Mesenchymal stem cell (in vitro differentiated cells and primary cell): ENCODE measurements around the gene ANKRD27.
A peak's percentile ranks its signal among the peaks of the same experiment; 100 is the strongest.
"Not testable (repeated sequence)": the region's sequence is repeated elsewhere in the genome, so short reads cannot be mapped to it uniquely, and the experiment has no call there.

Experiments used
- DNase-seq: peaks from one replicate; pipeline ENCODE4 v3.0.0-alpha.2; 2013
- H2AFZ ChIP-seq: one replicate; pipeline ENCODE4 v1.6.1; 2013; ENCODE audit warnings: low read depth, mild to moderate bottlenecking, control low read depth, inconsistent platforms, low read length, moderate library complexity
- H2AK5ac ChIP-seq: 2 replicates; pipeline ENCODE4 v1.6.1; 2013; ENCODE audit warnings: low read length, moderate library complexity, mild to moderate bottlenecking, inconsistent platforms; ENCODE audit not compliant: severe bottlenecking
- H2BK120ac ChIP-seq: one replicate; pipeline ENCODE4 v1.6.1; 2013; ENCODE audit warnings: low read depth, mild to moderate bottlenecking, inconsistent platforms, low read length, moderate library complexity
- H2BK12ac ChIP-seq, 2 experiments: one replicate each; pipeline ENCODE4 v1.6.1; 2013; ENCODE audit warnings: inconsistent platforms in 2 of 2, low read length in 2 of 2, mild to moderate bottlenecking in 2 of 2, moderate library complexity in 2 of 2, control low read depth in 1 of 2
- H2BK15ac ChIP-seq: one replicate; pipeline ENCODE4 v1.6.1; 2013; ENCODE audit warnings: mild to moderate bottlenecking, low read depth, inconsistent platforms; ENCODE audit not compliant: poor library complexity, severe bottlenecking
- H2BK5ac ChIP-seq: 2 replicates; pipeline ENCODE4 v1.6.1; 2013; ENCODE audit warnings: low read depth, mild to moderate bottlenecking, low read length, control low read depth, inconsistent platforms; ENCODE audit not compliant: poor library complexity, severe bottlenecking
- H3K14ac ChIP-seq, 2 experiments: one replicate each; pipeline ENCODE4 v1.6.1; 2013; ENCODE audit warnings: inconsistent platforms in 2 of 2, low read length in 2 of 2, control low read depth in 1 of 2, mild to moderate bottlenecking in 1 of 2, moderate library complexity in 1 of 2
- H3K18ac ChIP-seq, 2 experiments: one replicate each; pipeline ENCODE4 v1.6.1; 2013; ENCODE audit warnings: inconsistent platforms in 2 of 2, low read length in 2 of 2, control low read depth in 1 of 2, low read depth in 1 of 2, mild to moderate bottlenecking in 1 of 2
- H3K23ac ChIP-seq, 2 experiments: one replicate each; pipeline ENCODE4 v1.6.1; 2013; ENCODE audit warnings: inconsistent platforms in 2 of 2, low read length in 2 of 2, mild to moderate bottlenecking in 2 of 2, moderate library complexity in 2 of 2, control low read depth in 1 of 2
- H3K27ac ChIP-seq: 2 replicates; pipeline ENCODE4 v1.5.1; 2013; ENCODE audit warnings: mild to moderate bottlenecking, moderate library complexity, low read length, control low read depth, inconsistent platforms; ENCODE audit not compliant: poor library complexity, severe bottlenecking
- H3K27me3 ChIP-seq, 2 experiments: 2 replicates each; pipeline versions ENCODE4 v1.6.1 to v1.7.0; 2013; ENCODE audit warnings: low read length in 2 of 2, mild to moderate bottlenecking in 2 of 2, moderate library complexity in 2 of 2, control low read depth in 1 of 2, inconsistent platforms in 1 of 2; ENCODE audit not compliant: control insufficient read depth in 1 of 2, insufficient read depth in 1 of 2
- H3K36me3 ChIP-seq, 2 experiments: 2 replicates each; pipeline versions ENCODE4 v1.6.1 to v1.7.0; 2013; ENCODE audit warnings: low read length in 2 of 2, control low read depth in 1 of 2, inconsistent platforms in 1 of 2, low read depth in 1 of 2, mild to moderate bottlenecking in 1 of 2; ENCODE audit not compliant: insufficient read depth in 2 of 2, control insufficient read depth in 1 of 2
- H3K4ac ChIP-seq, 2 experiments: one replicate each; pipeline ENCODE4 v1.6.1; 2013; ENCODE audit warnings: inconsistent platforms in 2 of 2, low read length in 2 of 2, mild to moderate bottlenecking in 2 of 2, moderate library complexity in 2 of 2, control low read depth in 1 of 2, low read depth in 1 of 2
- H3K4me1 ChIP-seq: 2 replicates; pipeline ENCODE4 v1.6.1; 2013; ENCODE audit warnings: low read depth, low read length, control low read depth; ENCODE audit not compliant: control insufficient read depth, insufficient read depth
- H3K4me2 ChIP-seq: 2 replicates; pipeline ENCODE4 v1.6.1; 2013; ENCODE audit warnings: low read length, mild to moderate bottlenecking, inconsistent platforms; ENCODE audit not compliant: poor library complexity, severe bottlenecking
- H3K4me3 ChIP-seq, 2 experiments: 2 replicates each; pipeline versions ENCODE4 v1.5.1 to v1.7.0; 2013; ENCODE audit warnings: low read length in 2 of 2, mild to moderate bottlenecking in 2 of 2, control low read depth in 1 of 2, low read depth in 1 of 2; ENCODE audit not compliant: insufficient read depth in 1 of 2
- H3K79me1 ChIP-seq: replicated peaks from 2 replicates; pipeline ENCODE4 v1.6.1; 2013; ENCODE audit warnings: mild to moderate bottlenecking, control low read depth, low read length, inconsistent platforms; ENCODE audit not compliant: poor library complexity, severe bottlenecking
- H3K9ac ChIP-seq: 2 replicates; pipeline ENCODE4 v1.7.0; 2013; ENCODE audit warnings: mild to moderate bottlenecking, low read length, moderate library complexity
- H3K9me3 ChIP-seq: 2 replicates; pipeline ENCODE4 v1.7.0; 2013; ENCODE audit warnings: mild to moderate bottlenecking, low read length; ENCODE audit not compliant: control insufficient read depth
- H4K8ac ChIP-seq: one replicate; pipeline ENCODE4 v1.6.1; 2013; ENCODE audit warnings: inconsistent platforms, mild to moderate bottlenecking, low read length, moderate library complexity
- H4K91ac ChIP-seq: one replicate; pipeline ENCODE4 v1.6.1; 2013; ENCODE audit warnings: mild to moderate bottlenecking, low read length, inconsistent platforms
- WGBS: methylation state at CpG from one replicate; pipeline ENCODE4 v1.1.7; 2013; ENCODE audit warnings: mixed read lengths; 5-methylcytosine and 5-hydroxymethylcytosine counted together

Gene ANKRD27

GRCh38 chr19:32694316-32694715 is 19.3 kb upstream of the ANKRD27 start:
- H2BK5ac ChIP-seq, H2BK120ac ChIP-seq, H4K91ac ChIP-seq, H2AFZ ChIP-seq, H2AK5ac ChIP-seq, H3K23ac ChIP-seq, H4K8ac ChIP-seq, H2BK15ac ChIP-seq, H3K27me3 ChIP-seq, DNase-seq, H3K4ac ChIP-seq, H3K14ac ChIP-seq, H3K9me3 ChIP-seq, H3K4me2 ChIP-seq, H2BK12ac ChIP-seq, H3K18ac ChIP-seq, H3K27ac ChIP-seq, H3K9ac ChIP-seq: not testable (repeated sequence)
- peak overlapping the region in 1 of 2 experiments; percentile 85 for H3K4me3 ChIP-seq
- H3K4me1 ChIP-seq: peaks cover 11% of the 10 kb centered on the region
- peaks cover 16% of the 10 kb centered on the region for H3K79me1 ChIP-seq
- peaks cover 8 to 18% of the 10 kb centered on the region in 2 experiments for H3K36me3 ChIP-seq
- 99% methylated on average over 2 of the region's 2 CpGs for WGBS

- not testable (repeated sequence) for H2BK5ac ChIP-seq, H2BK12ac ChIP-seq, H3K23ac ChIP-seq, H3K27me3 ChIP-seq, DNase-seq, H2AK5ac ChIP-seq, H2BK15ac ChIP-seq, H2AFZ ChIP-seq, H4K8ac ChIP-seq, H3K9me3 ChIP-seq, H3K27ac ChIP-seq, H3K4ac ChIP-seq, H4K91ac ChIP-seq, H3K14ac ChIP-seq, H3K18ac ChIP-seq, H3K4me2 ChIP-seq, H2BK120ac ChIP-seq
- peaks cover 5 to 12% of the 10 kb centered on the region in 2 experiments for H3K36me3 ChIP-seq
- peak overlapping the region in 1 of 2 experiments; percentile 85 for H3K4me3 ChIP-seq
- WGBS: 93% methylated on average over 20 of the region's 20 CpGs
- peaks cover 11% of the 10 kb centered on the region for H3K4me1 ChIP-seq
- H3K9ac ChIP-seq: peak overlapping the region; percentile 90
- peaks cover 14% of the 10 kb centered on the region for H3K79me1 ChIP-seq
Measured at GRCh38 chr19:32693151-32694108, 18.4 kb upstream of the ANKRD27 start.

- peak overlapping the region; percentile 79 for H4K91ac ChIP-seq
- H2BK5ac ChIP-seq: no peak overlapping the region
- H3K27ac ChIP-seq: no peak overlapping the region
- H2BK120ac ChIP-seq: no peak overlapping the region
- no peaks in the 10 kb centered on the region for H3K27me3 ChIP-seq
- H2AFZ ChIP-seq: no peak overlapping the region
- 87% methylated on average over 6 of the region's 7 CpGs for WGBS
- no peak overlapping the region for H3K23ac ChIP-seq
- H2BK15ac ChIP-seq: no peak overlapping the region
- H3K9me3 ChIP-seq: no peaks in the 10 kb centered on the region
- H3K79me1 ChIP-seq: peaks cover 11% of the 10 kb centered on the region
- H3K18ac ChIP-seq: peak overlapping the region; percentile 63 to 92
- no peak overlapping the region for H2BK12ac ChIP-seq
- peak overlapping the region in 1 of 2 experiments; percentile 92 for H3K4ac ChIP-seq
- peak overlapping the region in 1 of 2 experiments; percentile 99 for H3K14ac ChIP-seq
- peaks cover 4 to 12% of the 10 kb centered on the region in 2 experiments for H3K36me3 ChIP-seq
- no peak for DNase-seq
- H3K9ac ChIP-seq: peak overlapping the region; percentile 90
- no peak overlapping the region for H2AK5ac ChIP-seq
- H3K4me3 ChIP-seq: peak overlapping the region; percentile 71 to 85
- H3K4me1 ChIP-seq: peaks cover 11% of the 10 kb centered on the region
- H4K8ac ChIP-seq: peak overlapping the region; percentile 95
- peak overlapping the region; percentile 69 for H3K4me2 ChIP-seq
Measured at GRCh38 chr19:32692727-32693061, 17.7 kb upstream of the ANKRD27 start.

GRCh38 chr19:32691952-32692726 is 17.2 kb upstream of the ANKRD27 start:
- peak overlapping the region in 1 of 2 experiments; percentile 99 for H3K14ac ChIP-seq
- 28% methylated on average over 69 of the region's 93 CpGs for WGBS
- H3K27ac ChIP-seq: no peak overlapping the region
- H2BK15ac ChIP-seq: no peak overlapping the region
- H2BK12ac ChIP-seq: peak overlapping the region in 1 of 2 experiments; percentile 86
- H3K4me3 ChIP-seq: peak overlapping the region; percentile 71 to 85
- DNase-seq: peak; percentile 75
- H2AK5ac ChIP-seq: no peak overlapping the region
- H4K91ac ChIP-seq: peak overlapping the region; percentile 79
- H3K9ac ChIP-seq: peak overlapping the region; percentile 90
- H3K27me3 ChIP-seq: no peaks in the 10 kb centered on the region
- H3K4me1 ChIP-seq: peaks cover 11% of the 10 kb centered on the region
- no peak overlapping the region for H2BK5ac ChIP-seq
- peak overlapping the region; percentile 3 to 92 for H3K4ac ChIP-seq
- peak overlapping the region; percentile 95 for H4K8ac ChIP-seq
- H3K79me1 ChIP-seq: peaks cover 10% of the 10 kb centered on the region
- H3K18ac ChIP-seq: peak overlapping the region; percentile 63 to 92
- H2BK120ac ChIP-seq: no peak overlapping the region
- H3K4me2 ChIP-seq: peak overlapping the region; percentile 69
- H3K36me3 ChIP-seq: peaks cover 4 to 10% of the 10 kb centered on the region in 2 experiments
- peak overlapping the region in 1 of 2 experiments; percentile 90 for H3K23ac ChIP-seq
- peak overlapping the region; percentile 54 for H2AFZ ChIP-seq
- no peaks in the 10 kb centered on the region for H3K9me3 ChIP-seq
